Measurements from ENCODE around the gene ARID3B.
"Not testable (repeated sequence)": the region's sequence is repeated elsewhere in the genome, so short reads cannot be mapped to it uniquely, and the experiment has no call there.

Gene ARID3B

GRCh38 chr15:74539521-74539920 lies 1.5 kb upstream of the ARID3B start:
- not testable (repeated sequence) for DNase-seq

- DNase-seq: no peak
Measured at GRCh38 chr15:74540161-74540760, 759 bp upstream of the ARID3B start.

GRCh38 chr15:74541494-74542165 lies 610 bp downstream of the ARID3B start:
- peak; percentile 47 to 78 for DNase-seq

- no peak for DNase-seq
Measured at GRCh38 chr15:74542166-74543042, 1.4 kb downstream of the ARID3B start.

- no peak for DNase-seq
Measured at GRCh38 chr15:74543043-74543422, 2.0 kb downstream of the ARID3B start.

GRCh38 chr15:74543583-74543982 lies 2.6 kb downstream of the ARID3B start:
- DNase-seq: peak; percentile 15 to 52

GRCh38 chr15:74545086-74545485 lies 4.1 kb downstream of the ARID3B start:
- DNase-seq: no peak

- DNase-seq: peak; percentile 91 to 96
Measured at GRCh38 chr15:74545776-74546656, 5.0 kb downstream of the ARID3B start.

- DNase-seq: no peak
Measured at GRCh38 chr15:74547616-74548015, 6.6 kb downstream of the ARID3B start.

- no peak for DNase-seq
Measured at GRCh38 chr15:74548241-74548640, 7.2 kb downstream of the ARID3B start.

GRCh38 chr15:74549816-74550215 lies 8.8 kb downstream of the ARID3B start:
- no peak for DNase-seq

- no peak for DNase-seq
Measured at GRCh38 chr15:74551714-74552113, 10.7 kb downstream of the ARID3B start.

GRCh38 chr15:74552773-74553441 lies 11.9 kb downstream of the ARID3B start:
- no peak for DNase-seq

- DNase-seq: no peak
Measured at GRCh38 chr15:74555192-74555591, 14.2 kb downstream of the ARID3B start.

GRCh38 chr15:74558706-74559105 lies 17.7 kb downstream of the ARID3B start:
- DNase-seq: no peak

GRCh38 chr15:74563442-74563841 lies 22.4 kb downstream of the ARID3B start:
- DNase-seq: no peak

GRCh38 chr15:74564182-74564581 lies 23.2 kb downstream of the ARID3B start:
- no peak for DNase-seq

- DNase-seq: no peak
Measured at GRCh38 chr15:74565381-74566085, 24.5 kb downstream of the ARID3B start.

- DNase-seq: no peak
Measured at GRCh38 chr15:74568594-74568993, 27.6 kb downstream of the ARID3B start.

GRCh38 chr15:74569731-74570070 lies 28.7 kb downstream of the ARID3B start:
- DNase-seq: no peak

GRCh38 chr15:74571191-74571590 lies 30.2 kb downstream of the ARID3B start:
- no peak for DNase-seq

GRCh38 chr15:74573987-74574386 lies 33.0 kb downstream of the ARID3B start:
- no peak for DNase-seq
